ENCODE results near the gene TRABD2A.

Gene TRABD2A

DNA sequence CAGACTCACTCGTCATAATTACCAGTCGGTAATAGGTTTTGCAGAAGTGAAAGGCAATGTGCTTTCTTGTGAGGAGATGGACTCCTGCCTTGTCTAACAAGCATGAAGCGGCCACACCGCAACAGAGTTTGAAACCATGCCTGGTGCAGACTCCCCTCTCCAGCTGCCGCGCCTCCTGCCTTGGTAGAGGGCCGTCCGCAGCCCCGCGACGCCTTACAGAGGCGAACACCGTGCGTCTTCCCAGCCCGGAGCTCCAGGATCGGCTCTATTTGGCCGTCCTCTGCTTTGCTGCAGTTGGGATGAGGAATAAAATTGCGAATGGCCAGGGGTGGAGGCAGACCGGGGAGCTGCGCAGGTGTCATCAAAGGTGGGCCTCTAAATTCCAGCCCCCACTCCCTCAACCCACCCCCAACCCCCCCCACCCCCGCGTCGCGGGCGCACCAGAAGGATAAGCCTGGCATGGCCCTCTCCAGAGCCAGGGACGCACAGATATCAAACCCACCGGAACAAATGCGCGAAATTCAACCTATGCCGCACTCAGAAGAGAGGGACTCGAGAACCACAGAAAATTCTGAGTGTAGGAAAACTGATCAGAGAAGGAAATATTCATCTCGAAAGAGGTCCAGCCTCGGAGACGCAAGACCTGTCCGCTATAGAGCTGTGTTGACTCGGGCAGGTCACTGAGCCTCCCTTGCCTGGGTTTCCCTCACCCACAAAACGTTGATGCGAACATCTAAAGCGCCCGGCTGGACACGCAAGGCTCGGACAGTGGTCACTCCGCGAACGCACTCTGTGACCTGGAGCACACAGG is 1.1 kb downstream of the TRABD2A start:
- no peaks in the 10 kb centered on the region for H3K9me2 ChIP-seq (replicated peaks; ENCODE audit: insufficient read depth, low read length)
- no peaks in the 10 kb centered on the region for H3F3A ChIP-seq (ENCODE audit: insufficient read depth)
- H3K27ac ChIP-seq (ENCODE audit: low read depth, low read length): no peak overlapping the region
- H4K20me1 ChIP-seq (ENCODE audit: low read depth, low read length): no peaks in the 10 kb centered on the region
- no peaks in the 10 kb centered on the region for H3K9me3 ChIP-seq (ENCODE audit: insufficient read depth, low read length)
- H2AFZ ChIP-seq (ENCODE audit: low read depth, low read length, severe bottlenecking): no peak overlapping the region
- TF ChIP-seq CTCF (IDR thresholded peaks at IDR 0.05; ENCODE audit: insufficient read depth, low read length, poor library complexity, severe bottlenecking) (no peak), EZH2phosphoT487 (conservative IDR thresholded peaks at IDR 0.05; ENCODE audit: low read length) (no peak)
- H3K36me3 ChIP-seq (ENCODE audit: low read length): no peaks in the 10 kb centered on the region
- no peaks in the 10 kb centered on the region for H3K79me2 ChIP-seq (ENCODE audit: insufficient read depth, low read length)
- no peaks in the 10 kb centered on the region; the same call in 1 of the 2 replicates for H3K27me3 ChIP-seq (ENCODE audit: low read length)
- no peak overlapping the region for H3K4me3 ChIP-seq (ENCODE audit: insufficient read depth, low read length, poor library complexity, severe bottlenecking)
- no peak overlapping the region for H3K4me2 ChIP-seq (ENCODE audit: low read depth, low read length, poor library complexity, severe bottlenecking)
- H3K9ac ChIP-seq (ENCODE audit: low read length): no peak overlapping the region

- H4K20me1 ChIP-seq (ENCODE audit: low read depth, low read length): no peaks in the 10 kb centered on the region
- H3K27ac ChIP-seq (ENCODE audit: low read depth, low read length): no peak overlapping the region
- H3K27me3 ChIP-seq (ENCODE audit: low read length): no peaks in the 10 kb centered on the region; the same call in 1 of the 2 replicates
- H3K9ac ChIP-seq (ENCODE audit: low read length): no peak overlapping the region
- H3K79me2 ChIP-seq (ENCODE audit: insufficient read depth, low read length): no peaks in the 10 kb centered on the region
- H3F3A ChIP-seq (ENCODE audit: insufficient read depth): no peaks in the 10 kb centered on the region
- H3K9me3 ChIP-seq (ENCODE audit: insufficient read depth, low read length): no peaks in the 10 kb centered on the region
- no peak overlapping the region for H3K4me3 ChIP-seq (ENCODE audit: insufficient read depth, low read length, poor library complexity, severe bottlenecking)
- no peaks in the 10 kb centered on the region for H3K9me2 ChIP-seq (replicated peaks; ENCODE audit: insufficient read depth, low read length)
- no peak for TF ChIP-seq EZH2phosphoT487 (conservative IDR thresholded peaks at IDR 0.05; ENCODE audit: low read length)
- TF ChIP-seq CTCF (IDR thresholded peaks at IDR 0.05; ENCODE audit: insufficient read depth, low read length, poor library complexity, severe bottlenecking): no peak
- H2AFZ ChIP-seq (ENCODE audit: low read depth, low read length, severe bottlenecking): no peak overlapping the region
- no peak overlapping the region for H3K4me2 ChIP-seq (ENCODE audit: low read depth, low read length, poor library complexity, severe bottlenecking)
- no peaks in the 10 kb centered on the region for H3K36me3 ChIP-seq (ENCODE audit: low read length)
These were observed 1.8 kb downstream of the TRABD2A start for GRCh38 chr2:84878896-84879583.

DNA sequence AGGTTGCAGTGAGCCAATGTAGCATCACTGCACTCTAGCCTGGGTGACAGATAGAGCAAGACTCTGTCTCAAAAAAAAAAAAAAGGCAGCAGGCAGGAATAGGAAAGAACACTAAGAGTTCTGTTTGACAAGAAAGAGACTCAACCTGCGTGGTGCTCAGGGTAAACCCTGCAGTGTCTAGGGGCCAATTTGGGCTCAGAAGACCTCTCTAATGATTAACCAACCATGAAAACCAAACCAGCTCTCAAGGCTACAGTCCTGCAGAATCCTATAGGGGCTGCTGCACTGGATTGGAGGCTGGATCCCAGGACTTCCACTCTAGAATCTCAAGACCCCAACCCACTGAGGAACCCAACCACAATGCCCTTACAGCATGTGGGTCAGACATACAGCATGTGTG is 2.4 kb downstream of the TRABD2A start:
- Histone ChIP-seq H3F3A (ENCODE audit: insufficient read depth) (no peaks in the 10 kb centered on the region), H3K9ac (ENCODE audit: low read length) (no peak overlapping the region), H4K20me1 (ENCODE audit: low read depth, low read length) (no peaks in the 10 kb centered on the region), H3K4me3 (ENCODE audit: insufficient read depth, low read length, poor library complexity, severe bottlenecking) (no peak overlapping the region), H3K9me3 (ENCODE audit: insufficient read depth, low read length) (no peaks in the 10 kb centered on the region), H2AFZ (ENCODE audit: low read depth, low read length, severe bottlenecking) (no peak overlapping the region), H3K36me3 (ENCODE audit: low read length) (no peaks in the 10 kb centered on the region), H3K4me2 (ENCODE audit: low read depth, low read length, poor library complexity, severe bottlenecking) (no peak overlapping the region), H3K9me2 (replicated peaks; ENCODE audit: insufficient read depth, low read length) (no peaks in the 10 kb centered on the region), H3K79me2 (ENCODE audit: insufficient read depth, low read length) (no peaks in the 10 kb centered on the region), H3K27ac (ENCODE audit: low read depth, low read length) (no peak overlapping the region), H3K27me3 (ENCODE audit: low read length) (no peaks in the 10 kb centered on the region; the same call in 1 of the 2 replicates)
- TF ChIP-seq CTCF (IDR thresholded peaks at IDR 0.05; ENCODE audit: insufficient read depth, low read length, poor library complexity, severe bottlenecking) (no peak), EZH2phosphoT487 (conservative IDR thresholded peaks at IDR 0.05; ENCODE audit: low read length) (no peak)
